ENCODE measurements around the gene METTL4.

Gene METTL4

GRCh38 chr18:2568605-2569004 lies 2.7 kb downstream of the METTL4 start:
- ChIA-PET CTCF (interaction anchor here (1.0 kb wide), 1 partner anchor 27 kb away, joined by 3 read pairs; no protein-coding TSS in a partner anchor), POLR2A (no interaction called here)
- no peak for TF ChIP-seq CTCF (IDR thresholded peaks at IDR 0.05; ENCODE audit: control extremely low read depth, extremely low read depth, low read depth, missing control alignments)
- no peak for DNase-seq (ENCODE audit: extremely low spot score)

- no peak for TF ChIP-seq CTCF (IDR thresholded peaks at IDR 0.05; ENCODE audit: control extremely low read depth, extremely low read depth, low read depth, missing control alignments)
- ChIA-PET CTCF (interaction anchor here (1.0 kb wide), 1 partner anchor 26 kb away, joined by 3 read pairs; no protein-coding TSS in a partner anchor), POLR2A (no interaction called here)
- no peak for DNase-seq (ENCODE audit: extremely low spot score)
Measured at GRCh38 chr18:2568129-2568528, 3.2 kb downstream of the METTL4 start.

GRCh38 chr18:2564373-2564772 lies 6.9 kb downstream of the METTL4 start:
- TF ChIP-seq CTCF (IDR thresholded peaks at IDR 0.05; ENCODE audit: control extremely low read depth, extremely low read depth, low read depth, missing control alignments): no peak
- DNase-seq (ENCODE audit: extremely low spot score): no peak
- ChIA-PET POLR2A (no interaction called here), CTCF (interaction anchor here (2.6 kb wide), 1 partner anchor 17 kb away, joined by 13 read pairs; no protein-coding TSS in a partner anchor)

- no peak for DNase-seq (ENCODE audit: extremely low spot score)
- POLR2A ChIA-PET: no interaction called here
- CTCF ChIA-PET: no interaction called here
- TF ChIP-seq CTCF (IDR thresholded peaks at IDR 0.05; ENCODE audit: control extremely low read depth, extremely low read depth, low read depth, missing control alignments): no peak
Measured at GRCh38 chr18:2559249-2559648, 12.1 kb downstream of the METTL4 start.

GRCh38 chr18:2557536-2557935 lies 13.8 kb downstream of the METTL4 start:
- POLR2A ChIA-PET: no interaction called here
- no peak for DNase-seq (ENCODE audit: extremely low spot score)
- TF ChIP-seq CTCF (IDR thresholded peaks at IDR 0.05; ENCODE audit: control extremely low read depth, extremely low read depth, low read depth, missing control alignments): no peak
- CTCF ChIA-PET: interaction anchor here (1.0 to 2.0 kb wide), 3 partner anchors 10 to 453 kb away, joined by 3 to 11 read pairs (median 3); no protein-coding TSS in a partner anchor

- TF ChIP-seq CTCF (IDR thresholded peaks at IDR 0.05; ENCODE audit: control extremely low read depth, extremely low read depth, low read depth, missing control alignments): no peak
- ChIA-PET CTCF (interaction anchor here (1.0 to 2.0 kb wide), 3 partner anchors 9 to 14 kb away, joined by 4 to 11 read pairs (median 4); no protein-coding TSS in a partner anchor), POLR2A (no interaction called here)
- no peak for DNase-seq (ENCODE audit: extremely low spot score)
Measured at GRCh38 chr18:2555895-2556294, 15.4 kb downstream of the METTL4 start.
